LHCN-M2 (cell line): ENCODE results near the gene RASA1. TPM values are rescaled to one million over a fixed set of nuclear protein-coding genes. Genes with fewer than 3 reads are reported as not detected.

Experiments used
- total RNA-seq: library from RNA; depleted of rRNA; stranded (reverse); fragments of >200 nt; gene quantifications from 2 replicates; pipeline ENCODE4 v1.2.3, GENCODE V29; 2014; rRNA removed

Gene RASA1
- total RNA-seq, 1 experiment from 2014 or later, result 93.4 TPM

Other genes with a start within 250 kb of the RASA1 start
- 59.4 and 71.2 TPM in 2 replicates for gene CCNH, start 145.0 kb downstream of the RASA1 start, total RNA-seq